ELF-1 (cell line): ENCODE results near the gene TFB1M.
"Not testable (repeated sequence)": the region's sequence is repeated elsewhere in the genome, so short reads cannot be mapped to it uniquely, and the experiment has no call there.

ENCODE experiments used
- DNase-seq: peaks from one replicate; pipeline ENCODE4 v3.0.0-alpha.2; 2016; ENCODE audit warnings: low read depth, low spot score

The TFB1M gene

DNA sequence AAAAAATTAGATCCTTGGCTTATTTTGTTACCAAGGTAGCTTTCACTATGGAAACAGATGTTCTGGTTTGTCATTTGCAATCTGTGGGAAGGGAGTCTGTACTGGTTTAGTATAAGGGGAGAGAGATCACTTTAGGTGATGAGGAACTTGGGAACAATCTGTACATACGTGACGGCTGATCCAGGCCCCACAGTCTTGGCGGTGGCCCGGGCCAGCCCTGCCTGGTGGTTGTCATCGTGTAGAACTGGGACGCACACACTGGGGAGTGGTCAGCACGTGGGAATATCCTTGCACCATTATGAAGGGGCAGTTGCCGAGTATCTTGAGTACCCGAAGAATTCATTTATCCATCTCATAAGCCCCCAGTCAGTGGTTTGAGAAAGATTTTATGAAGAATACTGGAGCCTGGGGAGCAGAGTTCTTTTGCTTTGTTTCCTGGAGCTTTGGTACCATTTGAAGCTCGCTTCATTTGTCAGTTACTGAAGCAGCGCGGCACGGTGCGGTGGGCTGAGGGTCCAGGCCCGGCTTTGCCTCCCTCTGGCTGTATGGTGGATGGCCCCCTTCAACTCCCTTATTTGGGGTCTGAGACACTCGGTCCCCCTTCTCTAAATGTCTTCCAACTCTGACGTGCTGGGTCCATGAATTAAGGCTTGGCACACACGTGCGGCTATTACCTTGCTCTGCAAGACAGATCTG, 73.2 kb downstream of the TFB1M start:
- DNase-seq: no peak

DNA sequence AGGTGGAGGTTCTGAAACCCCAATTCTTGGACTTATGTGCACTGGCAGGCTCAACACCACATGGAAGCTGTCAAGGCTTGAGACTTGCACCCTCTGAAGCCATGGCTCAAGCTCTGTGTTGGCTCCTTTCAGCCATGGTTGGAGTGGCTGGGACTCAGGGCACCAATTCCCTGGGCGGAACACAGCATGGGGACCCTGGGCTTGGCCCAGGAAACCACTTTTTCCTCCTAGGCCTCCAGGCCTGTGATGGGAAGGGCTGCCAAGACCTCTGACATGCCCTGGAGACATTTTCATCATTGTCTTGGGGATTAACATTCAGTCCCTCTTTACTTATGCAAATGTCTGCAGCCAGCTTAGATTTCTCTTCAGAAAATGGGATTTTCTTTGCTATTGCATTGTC, 76.7 kb downstream of the TFB1M start:
- DNase-seq: no peak

DNA sequence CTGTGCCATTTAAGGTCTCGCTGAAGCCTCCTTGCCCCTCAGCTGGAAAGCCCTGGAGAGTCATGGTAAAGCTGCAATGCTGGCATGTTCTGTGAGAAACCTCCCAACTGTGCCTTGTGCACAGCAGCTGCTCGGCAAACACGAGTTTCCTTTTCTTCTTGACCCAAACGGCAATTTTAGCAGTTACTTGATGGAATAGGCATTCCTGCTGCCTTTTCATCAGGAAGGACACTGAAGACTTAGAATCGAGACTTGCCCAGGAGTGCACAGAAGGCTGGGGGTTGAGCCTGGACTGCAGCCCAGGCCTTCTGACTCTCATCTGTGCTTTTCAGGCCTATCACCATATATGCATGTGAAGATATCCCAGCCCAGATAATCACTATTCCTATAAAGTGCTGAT, 79.2 kb downstream of the TFB1M start:
- no peak for DNase-seq

DNA sequence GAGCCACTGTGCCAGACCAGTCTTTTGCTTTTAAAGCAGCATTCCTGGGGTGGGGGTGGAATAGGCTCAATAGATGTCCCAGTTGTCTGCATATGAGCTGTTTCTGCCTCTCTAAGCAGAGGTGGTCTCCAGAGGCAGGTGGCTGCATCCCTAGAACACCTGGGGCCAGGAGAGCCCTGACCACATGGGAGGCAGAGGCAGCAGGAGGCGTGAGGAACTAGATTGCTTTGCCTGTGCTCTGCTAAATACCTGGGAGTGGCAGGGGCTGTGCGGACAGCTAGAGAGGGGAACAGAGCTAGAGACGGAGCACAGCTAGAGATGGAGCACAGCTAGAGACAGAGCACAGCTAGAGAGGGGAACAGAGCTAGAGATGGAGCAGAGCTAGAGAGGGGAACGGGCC, 79.6 kb downstream of the TFB1M start:
- DNase-seq: peak; percentile 14

DNA sequence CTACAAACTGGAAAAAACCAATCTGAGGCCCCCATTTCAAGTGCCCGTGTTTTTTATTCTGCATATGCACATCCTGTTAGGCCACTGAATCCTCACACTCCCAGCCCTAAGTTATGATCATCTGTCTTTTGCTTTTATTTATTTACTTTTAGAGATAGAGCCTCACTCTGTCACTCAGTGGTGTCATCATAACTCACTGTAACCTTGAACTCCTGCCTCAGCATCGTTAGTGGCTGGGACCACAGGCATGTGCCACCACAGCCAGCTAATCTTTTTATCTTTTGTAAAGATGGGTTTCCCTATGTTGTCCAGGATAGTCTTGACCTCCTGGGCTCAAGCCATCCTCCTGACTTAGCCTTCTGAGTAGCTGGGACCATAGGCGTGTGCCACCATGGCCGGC, 80.1 kb downstream of the TFB1M start:
- no peak for DNase-seq

DNA sequence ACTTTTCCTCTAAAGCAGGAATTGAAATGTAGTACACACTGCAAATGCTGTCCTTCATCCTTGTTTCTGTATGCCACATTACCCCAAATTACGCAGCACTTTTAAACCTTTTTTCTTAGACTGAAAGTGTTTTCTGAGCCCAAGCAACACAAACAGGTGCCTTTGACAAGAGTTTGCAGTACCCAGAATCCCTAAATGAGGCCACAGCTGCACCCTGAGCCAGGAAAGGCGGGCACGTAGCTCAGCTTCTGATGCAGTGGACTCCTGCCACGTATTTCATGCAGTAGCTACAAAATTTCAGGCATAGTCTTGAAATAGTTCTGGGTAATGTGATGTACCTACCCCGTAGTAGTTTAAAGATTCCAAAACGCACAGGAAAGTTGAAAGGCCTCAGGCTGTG, 81.4 kb downstream of the TFB1M start:
- DNase-seq: no peak

DNA sequence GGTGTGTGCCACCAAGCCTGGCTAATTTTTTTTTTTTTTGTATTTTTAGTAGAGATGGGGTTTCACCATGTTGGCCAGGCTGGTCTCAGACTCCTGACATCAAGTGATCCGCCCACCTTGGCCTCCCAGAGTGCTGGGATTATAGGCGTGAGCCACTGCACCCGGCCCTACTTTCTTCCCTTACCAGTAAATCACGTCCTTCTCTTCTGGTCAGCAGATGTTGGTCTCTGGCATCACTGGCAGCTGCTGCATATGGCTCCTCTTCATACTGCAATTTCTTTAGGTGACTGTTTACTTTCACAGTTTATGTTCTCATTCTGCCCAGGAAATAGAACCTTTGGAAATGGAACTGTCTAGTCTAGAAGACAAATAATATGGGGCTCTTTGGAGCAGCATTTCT, 83.3 kb downstream of the TFB1M start:
- not testable (repeated sequence) for DNase-seq

DNA sequence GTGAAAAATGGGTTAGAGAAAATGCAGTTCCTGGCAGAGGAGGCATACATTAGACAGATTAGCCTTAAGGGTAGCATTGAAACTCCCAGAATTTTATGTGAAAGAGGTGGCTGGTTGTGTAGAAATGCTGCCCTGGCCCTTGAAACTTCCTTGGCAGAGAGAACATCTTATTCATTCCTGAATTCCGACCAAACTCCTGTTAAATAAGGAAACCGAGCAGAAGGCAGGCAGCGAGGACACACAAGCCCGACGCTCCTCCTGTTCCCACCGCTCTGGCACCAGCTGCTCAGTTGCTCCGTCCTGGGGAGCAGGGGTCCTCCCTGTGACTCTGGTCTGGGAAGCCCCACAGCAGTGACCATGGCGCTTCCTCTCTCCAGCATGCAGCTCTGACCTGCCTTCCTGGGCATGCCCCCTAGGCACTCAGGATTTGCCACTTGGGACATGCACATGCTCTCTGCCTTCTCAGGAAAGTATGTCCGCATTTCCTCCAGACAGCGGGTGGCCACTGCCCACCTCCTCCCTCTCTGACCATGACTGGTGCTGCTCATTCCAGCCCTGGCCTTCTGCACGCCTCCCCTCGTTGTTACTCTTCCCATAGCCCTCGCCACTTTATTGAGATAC, 85.6 kb downstream of the TFB1M start:
- no peak for DNase-seq

DNA sequence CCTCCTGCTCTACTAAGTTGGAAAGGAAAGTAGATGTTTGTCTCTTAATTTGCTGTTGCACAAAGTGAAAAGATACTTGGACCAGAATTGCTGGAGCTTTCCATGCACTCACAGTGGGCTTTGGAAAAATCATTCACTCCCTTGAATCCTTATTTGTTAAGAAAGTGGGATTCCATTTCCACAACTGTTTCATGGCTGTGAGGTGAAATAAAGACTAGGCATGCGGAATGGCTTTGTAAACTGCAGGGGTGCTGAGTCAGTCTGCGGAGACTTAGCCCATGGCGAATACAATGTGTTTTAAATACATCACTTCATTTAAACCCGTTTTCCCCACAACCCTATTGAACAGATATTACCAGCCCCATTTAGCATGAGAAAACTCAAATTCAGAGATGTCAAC, 87.2 kb downstream of the TFB1M start:
- no peak for DNase-seq

DNA sequence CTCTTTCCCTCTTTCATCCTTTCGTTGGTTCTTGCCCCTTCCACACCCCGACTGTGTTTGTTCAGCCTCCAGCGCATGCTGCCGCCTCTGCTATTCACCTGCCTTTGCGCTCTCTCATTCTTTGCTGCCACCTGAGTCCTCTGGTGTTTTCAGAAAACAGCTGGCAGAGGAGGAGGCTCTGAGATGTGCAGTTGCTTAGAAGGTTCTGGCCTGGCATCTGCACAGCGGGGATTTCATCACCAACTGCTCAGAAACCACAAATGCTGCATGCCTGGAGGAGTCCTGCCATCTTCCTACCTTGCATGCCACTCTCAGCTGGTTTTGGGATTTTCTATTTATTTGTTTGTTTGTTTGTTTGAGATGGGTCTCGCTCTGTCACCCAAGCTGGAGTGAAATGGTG, 89.7 kb downstream of the TFB1M start:
- DNase-seq: no peak

DNA sequence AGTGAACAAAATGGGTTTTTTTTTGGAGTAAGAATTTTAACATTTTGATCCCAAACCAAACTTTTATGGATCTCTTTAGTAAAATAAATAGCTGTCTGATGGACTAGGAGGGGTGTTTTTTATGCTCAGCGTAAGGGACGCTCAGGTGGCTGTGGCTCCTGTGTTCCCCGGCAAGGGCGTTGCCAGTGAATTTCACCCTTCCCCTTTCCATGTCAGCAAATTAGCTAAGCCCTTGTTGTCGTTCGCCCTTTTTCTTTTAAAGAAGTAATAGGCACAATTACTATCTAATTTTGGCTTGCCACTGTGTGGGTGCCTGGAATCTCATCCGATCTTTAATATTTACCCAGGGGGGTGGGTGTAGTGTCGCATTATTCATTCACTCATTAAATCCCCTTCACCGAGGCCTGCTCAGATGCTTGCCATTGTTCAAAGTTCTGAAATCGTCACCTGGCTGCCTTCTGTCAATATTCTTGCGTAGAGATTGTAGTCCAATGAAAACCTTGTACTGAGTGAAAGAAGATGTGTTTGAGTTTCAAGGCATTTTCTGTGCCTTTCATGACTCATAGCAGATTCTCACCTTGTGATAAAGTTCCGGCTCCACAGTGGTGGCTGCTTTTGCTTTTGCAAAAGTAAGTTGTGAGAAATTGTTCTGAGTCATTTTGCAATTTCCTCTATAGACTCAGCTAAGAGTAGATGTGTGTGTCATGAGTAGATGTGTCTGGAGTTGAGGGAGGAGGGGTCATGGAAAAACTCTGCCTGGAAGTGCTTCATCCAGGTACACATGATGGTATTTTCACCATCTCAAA, 90.4 kb downstream of the TFB1M start:
- no peak for DNase-seq

DNA sequence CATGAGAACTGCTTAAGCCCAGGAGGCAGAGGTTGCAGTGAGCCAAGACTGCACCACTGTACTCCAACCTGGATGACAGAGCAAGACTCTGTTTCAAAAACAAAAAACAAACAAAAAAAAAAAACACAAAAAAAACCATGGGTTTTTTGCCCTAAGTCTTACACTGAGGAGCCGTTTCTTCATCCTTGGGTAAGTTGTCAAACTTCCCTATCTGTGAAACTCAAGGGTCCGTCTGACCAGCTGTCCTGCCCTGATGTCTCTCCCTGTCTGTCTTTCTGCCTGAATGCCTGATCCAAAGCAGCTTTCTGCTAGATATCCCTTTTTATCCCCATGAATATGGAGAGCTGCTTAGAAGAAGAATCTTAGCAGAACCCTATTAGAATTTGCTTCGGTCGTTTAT, 91.8 kb downstream of the TFB1M start:
- no peak for DNase-seq

DNA sequence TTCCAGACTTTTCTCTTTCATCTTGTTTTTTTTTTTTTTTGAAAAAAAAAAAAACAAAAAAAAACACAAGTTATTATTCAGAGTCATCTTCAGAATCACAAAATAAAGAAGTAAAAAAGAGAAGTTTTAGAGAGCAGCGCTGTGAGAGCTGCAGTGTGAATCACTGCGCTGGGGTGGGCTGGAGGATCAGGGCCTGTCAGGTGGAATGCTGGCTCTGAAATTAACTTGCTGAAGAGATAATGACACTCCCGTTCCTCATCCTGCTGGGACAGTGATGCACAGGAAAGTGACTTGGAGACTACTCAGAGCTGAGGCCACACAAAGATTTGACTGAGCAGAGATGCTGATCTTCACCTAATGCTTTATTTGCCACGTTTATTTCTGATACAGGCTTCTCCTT, 93.2 kb downstream of the TFB1M start:
- DNase-seq: no peak

DNA sequence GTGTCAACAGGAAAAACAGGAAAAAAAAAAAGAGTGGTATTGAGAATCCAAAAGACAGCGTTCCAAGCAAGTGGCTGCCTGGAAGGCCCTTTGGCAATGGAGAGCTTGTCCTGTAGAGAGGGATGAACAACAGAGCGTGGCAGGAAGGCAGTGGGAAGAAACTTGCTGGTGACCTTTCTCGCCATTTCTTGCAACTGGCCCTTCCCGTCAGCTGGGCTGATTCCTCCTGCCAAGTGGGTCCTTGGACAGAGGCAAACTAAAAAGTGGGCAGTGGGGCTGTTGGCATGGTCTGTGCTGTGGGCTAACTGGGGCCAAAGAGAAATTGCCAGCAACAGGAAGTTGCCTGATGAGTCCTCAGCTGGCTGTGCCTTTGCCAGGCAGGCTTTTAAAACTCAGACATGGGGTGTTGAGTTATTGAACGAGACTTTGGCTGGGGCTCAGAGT, 94.4 kb downstream of the TFB1M start:
- no peak for DNase-seq

DNA sequence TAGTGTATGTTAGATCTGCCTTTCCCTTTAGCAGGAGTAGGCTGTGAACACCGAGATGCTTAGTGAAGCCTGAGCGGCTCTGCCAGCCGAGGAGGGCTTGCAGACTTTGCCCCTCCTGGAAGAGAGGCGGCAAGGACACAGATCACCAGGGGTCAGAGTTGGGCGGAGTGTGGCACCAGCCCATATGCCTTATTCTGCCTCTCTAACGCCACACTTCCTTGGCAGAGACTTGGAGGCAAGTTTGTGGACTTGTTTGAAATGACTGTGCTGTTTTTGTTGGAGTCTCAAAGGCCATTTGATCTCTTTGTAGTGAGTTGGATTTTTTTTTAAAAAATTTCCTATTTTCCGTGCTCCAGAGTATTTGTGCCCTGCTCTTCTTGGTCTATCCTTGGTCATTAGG, 95.0 kb downstream of the TFB1M start:
- no peak for DNase-seq

DNA sequence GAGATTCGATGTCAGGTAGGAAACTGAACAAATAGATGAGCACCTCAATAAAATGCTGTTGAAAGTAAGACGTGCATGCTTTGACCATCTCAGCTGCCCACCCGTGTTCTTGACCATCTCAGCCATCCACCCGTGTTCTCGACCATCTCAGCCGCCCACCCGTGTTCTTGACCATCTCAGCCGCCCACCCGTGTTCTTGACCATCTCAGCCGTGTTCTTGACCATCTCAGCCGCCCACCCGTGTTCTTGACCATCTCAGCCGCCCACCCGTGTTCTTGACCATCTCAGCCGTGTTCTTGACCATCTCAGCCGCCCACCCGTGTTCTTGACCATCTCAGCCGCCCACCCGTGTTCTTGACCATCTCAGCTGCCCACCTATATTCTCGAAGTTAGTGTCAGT, 95.6 kb downstream of the TFB1M start:
- DNase-seq: not testable (repeated sequence)

DNA sequence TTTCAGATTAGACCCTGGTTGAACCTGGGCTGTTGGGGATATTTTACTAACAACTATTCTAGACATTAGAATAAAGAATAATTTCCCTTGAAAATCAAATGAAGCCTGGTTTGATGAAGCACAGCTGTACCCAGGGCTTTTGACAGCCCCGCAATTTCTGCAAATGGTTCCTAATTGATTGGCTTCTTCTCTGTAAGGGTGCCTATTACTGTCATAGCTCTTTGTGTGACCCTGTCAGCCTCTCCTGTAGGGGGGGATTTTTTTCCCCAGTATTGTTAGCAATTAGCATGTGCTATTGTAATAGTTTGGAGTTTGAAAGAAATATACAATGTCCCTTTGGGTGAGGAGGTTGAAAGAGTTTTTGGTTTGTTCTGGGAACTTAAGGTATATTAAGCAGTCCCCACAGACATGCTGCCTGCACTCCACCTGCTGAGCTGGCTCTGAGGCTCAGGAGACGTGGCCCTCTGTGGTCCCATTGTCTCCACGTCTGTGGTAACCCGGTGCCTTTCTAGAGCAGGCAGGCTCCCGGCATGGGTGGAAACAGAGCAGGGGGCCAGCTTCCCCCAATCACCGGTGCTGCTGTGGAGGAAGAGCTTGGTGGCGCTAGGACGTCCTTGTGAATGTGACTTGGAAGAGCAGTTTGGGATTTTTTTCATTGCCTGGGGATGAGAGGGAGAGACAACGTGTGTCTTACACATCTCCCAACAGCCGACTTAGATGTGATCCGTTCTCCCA, 97.8 kb downstream of the TFB1M start:
- peak; percentile 47 for DNase-seq

DNA sequence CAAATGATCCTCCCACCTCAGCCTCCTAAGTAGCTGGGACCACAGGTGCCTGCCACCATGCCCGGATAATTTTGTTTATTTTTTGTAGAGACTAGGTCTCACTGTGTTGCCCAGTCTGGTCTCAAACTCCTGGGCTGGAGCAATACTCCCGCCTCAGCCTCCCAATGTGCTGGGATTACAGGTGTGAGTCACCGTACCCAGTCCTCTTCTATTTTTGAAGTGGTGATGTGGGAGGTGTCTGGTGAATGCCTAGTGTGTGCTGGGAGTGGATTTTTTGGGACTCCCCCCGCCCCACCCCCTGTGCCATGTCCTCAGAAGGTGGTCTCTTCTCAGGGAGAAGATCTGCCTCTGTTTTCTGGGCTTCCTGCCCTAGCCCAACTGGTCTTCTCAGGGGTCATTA, 98.4 kb downstream of the TFB1M start:
- no peak for DNase-seq

DNA sequence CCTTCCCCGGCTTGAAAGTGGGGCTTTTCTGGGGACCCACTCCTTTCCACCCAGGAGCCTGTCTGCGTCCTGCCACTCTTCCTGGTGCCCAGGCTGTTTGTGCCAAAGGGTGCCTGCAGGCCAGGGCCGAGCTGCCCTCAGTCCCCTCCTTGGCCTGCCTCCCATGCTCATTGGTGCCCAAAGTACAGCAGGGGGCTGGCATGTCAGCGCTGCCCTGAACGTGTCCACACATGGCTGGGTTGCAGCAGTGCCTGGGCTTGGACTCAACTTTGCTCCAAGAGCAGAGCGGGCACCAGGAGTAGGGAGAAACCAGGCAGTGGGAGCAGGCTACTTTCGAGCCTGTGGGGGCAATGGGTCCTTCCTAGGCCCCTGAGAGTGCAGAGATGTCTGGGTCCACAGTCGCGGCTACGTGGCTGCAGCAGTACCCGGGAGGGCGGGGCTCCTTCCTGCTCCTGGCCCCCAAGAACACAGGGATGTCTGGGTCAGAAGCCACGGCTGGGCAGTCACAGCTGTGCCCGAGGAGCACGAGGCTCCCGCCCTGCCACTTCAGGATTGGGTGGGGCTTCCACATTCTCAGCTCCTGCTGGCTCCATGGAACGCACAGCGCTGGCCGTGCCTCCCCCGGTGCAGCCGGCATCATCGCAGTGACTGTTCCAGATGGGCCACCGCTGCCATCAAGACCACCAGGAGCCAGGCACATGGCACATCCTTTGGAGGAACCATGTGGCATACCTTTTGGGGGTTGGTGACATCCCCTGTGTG, 100.5 kb downstream of the TFB1M start:
- DNase-seq: no peak

DNA sequence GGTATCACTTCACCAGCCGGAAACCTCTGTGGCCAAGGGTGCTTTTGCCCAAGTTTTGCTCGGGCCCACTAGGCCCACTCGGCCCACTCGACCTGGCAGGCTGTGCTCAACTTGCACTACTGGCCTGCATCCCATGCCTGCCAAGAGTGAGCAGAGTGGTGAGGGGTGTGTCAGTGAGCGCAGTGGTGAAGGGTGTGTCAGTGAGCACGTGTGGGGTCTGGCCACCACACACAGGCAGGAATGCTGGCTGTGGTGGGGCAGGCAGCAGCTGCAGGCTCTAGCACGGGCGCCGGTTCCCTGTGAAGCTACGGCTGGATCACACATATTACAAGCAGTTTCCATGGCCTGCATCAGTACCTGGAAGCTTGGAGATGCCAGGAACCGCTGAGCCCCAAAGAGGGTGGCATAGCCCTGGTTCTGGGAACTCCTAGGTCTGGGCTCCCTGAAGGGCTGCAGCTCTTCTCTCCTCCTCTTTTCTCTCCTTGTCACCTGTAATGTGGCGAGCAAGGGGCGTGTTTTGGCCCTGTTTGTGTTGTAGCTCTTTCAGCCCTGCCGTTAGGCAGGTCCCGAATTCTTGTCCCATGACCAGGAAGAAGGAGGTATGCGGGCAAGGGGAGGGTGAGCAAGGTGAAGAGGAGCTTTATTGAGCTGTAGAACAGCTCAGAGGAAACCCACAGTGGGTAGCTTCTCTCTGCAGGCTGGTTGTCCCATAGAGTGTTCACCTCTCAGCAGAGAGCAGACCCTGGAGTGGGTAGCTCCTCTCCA, 101.5 kb downstream of the TFB1M start:
- DNase-seq: no peak

DNA sequence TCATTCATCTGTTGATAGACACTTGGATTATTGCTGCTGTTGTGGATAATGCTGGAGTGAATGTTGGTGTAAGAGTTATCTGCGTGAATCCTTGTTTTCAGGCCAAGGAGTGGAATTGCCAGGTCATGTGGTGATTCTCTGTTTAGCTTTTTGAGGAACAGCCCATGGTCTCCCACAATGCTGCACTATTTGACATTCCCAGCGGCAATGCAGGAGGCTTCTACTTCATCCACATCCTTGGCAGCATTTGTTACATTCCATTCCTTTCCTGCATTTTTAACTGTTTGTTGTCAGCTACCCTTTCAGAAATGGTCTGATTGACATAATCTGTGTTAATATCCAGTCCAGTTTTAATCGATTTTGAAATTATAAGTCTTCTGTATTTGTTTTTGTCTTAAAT, 102.2 kb downstream of the TFB1M start:
- no peak for DNase-seq
